Memory B cell (primary cell): Measurements from ENCODE around the gene RASA4.
"Not testable (repeated sequence)": the region's sequence is repeated elsewhere in the genome, so short reads cannot be mapped to it uniquely, and the experiment has no call there.

Source experiments
- ATAC-seq: fragments of 150-1000 bp; cut with Tn5 transposase; 2 replicates; pipeline ENCODE4 v1.10.0; 2021; ENCODE audit warnings: low read depth, mild to moderate bottlenecking, moderate library complexity
- DNase-seq, 2 donors: peaks; one replicate each; pipeline ENCODE4 v3.0.0; 2022; ENCODE audit warnings: low spot score in 2 of 2
- H3K27ac Mint-ChIP-seq: one replicate; pipeline ENCODE4 v1.8.0; 2022; ENCODE audit warnings: mild to moderate bottlenecking, moderate library complexity, mixed read lengths
- H3K27me3 Mint-ChIP-seq: one replicate; pipeline ENCODE4 v1.8.0; 2022; ENCODE audit warnings: mixed read lengths
- H3K36me3 Mint-ChIP-seq: one replicate; pipeline ENCODE4 v1.8.0; 2022; ENCODE audit warnings: mild to moderate bottlenecking, mixed read lengths
- H3K4me1 Mint-ChIP-seq: one replicate; pipeline ENCODE4 v1.8.0; 2022; ENCODE audit warnings: mixed read lengths
- H3K4me3 Mint-ChIP-seq: one replicate; pipeline ENCODE4 v1.8.0; 2022; ENCODE audit warnings: mild to moderate bottlenecking, moderate library complexity, mixed read lengths
- H3K9me3 Mint-ChIP-seq: one replicate; pipeline ENCODE4 v1.8.0; 2022; ENCODE audit warnings: mixed read lengths

The RASA4 gene

GRCh38 chr7:102589857-102590256, 26.7 kb downstream of the RASA4 start:
- H3K27me3 Mint-ChIP-seq, H3K9me3 Mint-ChIP-seq, H3K4me3 Mint-ChIP-seq, DNase-seq, H3K36me3 Mint-ChIP-seq, H3K27ac Mint-ChIP-seq, H3K4me1 Mint-ChIP-seq: not testable (repeated sequence)
- ATAC-seq, result peak; percentile 39

- H3K4me1 Mint-ChIP-seq, ATAC-seq: not testable (repeated sequence)
Measured at GRCh38 chr7:102583495-102583894, 33.1 kb downstream of the RASA4 start.

GRCh38 chr7:102581722-102582121, 34.8 kb downstream of the RASA4 start:
- not testable (repeated sequence) for ATAC-seq

More at GRCh38 chr7:102583495-102583894, 33.1 kb downstream of the RASA4 start:
- H3K4me3 Mint-ChIP-seq, H3K27me3 Mint-ChIP-seq, DNase-seq, H3K36me3 Mint-ChIP-seq, H3K27ac Mint-ChIP-seq, H3K9me3 Mint-ChIP-seq: not testable (repeated sequence)

GRCh38 chr7:102578486-102578885, 38.1 kb downstream of the RASA4 start:
- not testable (repeated sequence) for H3K9me3 Mint-ChIP-seq, DNase-seq, H3K27ac Mint-ChIP-seq, H3K4me1 Mint-ChIP-seq, H3K4me3 Mint-ChIP-seq, H3K36me3 Mint-ChIP-seq, ATAC-seq, H3K27me3 Mint-ChIP-seq

More at GRCh38 chr7:102581722-102582121, 34.8 kb downstream of the RASA4 start:
- H3K27me3 Mint-ChIP-seq, H3K4me1 Mint-ChIP-seq, H3K4me3 Mint-ChIP-seq, H3K36me3 Mint-ChIP-seq, H3K9me3 Mint-ChIP-seq, DNase-seq, H3K27ac Mint-ChIP-seq: not testable (repeated sequence)

GRCh38 chr7:102577315-102578240, 39.0 kb downstream of the RASA4 start:
- H3K4me3 Mint-ChIP-seq, ATAC-seq, H3K9me3 Mint-ChIP-seq, H3K27me3 Mint-ChIP-seq, DNase-seq, H3K27ac Mint-ChIP-seq, H3K36me3 Mint-ChIP-seq, H3K4me1 Mint-ChIP-seq: not testable (repeated sequence)

GRCh38 chr7:102576363-102576762, 40.2 kb downstream of the RASA4 start:
- H3K9me3 Mint-ChIP-seq, H3K36me3 Mint-ChIP-seq, H3K27ac Mint-ChIP-seq, ATAC-seq, DNase-seq, H3K4me3 Mint-ChIP-seq, H3K27me3 Mint-ChIP-seq, H3K4me1 Mint-ChIP-seq: not testable (repeated sequence)

- H3K27me3 Mint-ChIP-seq, H3K4me1 Mint-ChIP-seq, H3K27ac Mint-ChIP-seq, H3K9me3 Mint-ChIP-seq, H3K4me3 Mint-ChIP-seq, ATAC-seq, DNase-seq, H3K36me3 Mint-ChIP-seq: not testable (repeated sequence)
Measured at GRCh38 chr7:102574607-102575006, 41.9 kb downstream of the RASA4 start.

- not testable (repeated sequence) for H3K27ac Mint-ChIP-seq, H3K4me1 Mint-ChIP-seq, H3K9me3 Mint-ChIP-seq, H3K27me3 Mint-ChIP-seq, H3K36me3 Mint-ChIP-seq
- peak; percentile 92 for ATAC-seq
- H3K4me3 Mint-ChIP-seq, result peak within 1 kb of the TSS; percentile 82
- peak; percentile 100 for DNase-seq
Measured at GRCh38 chr7:102572261-102573239, 44.0 kb downstream of the RASA4 start, which contains the start of gene POLR2J3. Gene POLR2J3, minus strand, starts transcription at chr7:102572583. Its CDS starts 62 bp downstream, at chr7:102572521.

GRCh38 chr7:102568620-102569019, 47.9 kb downstream of the RASA4 start:
- DNase-seq, H3K9me3 Mint-ChIP-seq, H3K27ac Mint-ChIP-seq, H3K4me1 Mint-ChIP-seq, ATAC-seq, H3K27me3 Mint-ChIP-seq, H3K36me3 Mint-ChIP-seq, H3K4me3 Mint-ChIP-seq: not testable (repeated sequence)

GRCh38 chr7:102550808-102551422, 65.6 kb downstream of the RASA4 start, which contains the start of gene SPDYE2:
Gene SPDYE2, plus strand, starts transcription at chr7:102551226. Its CDS starts 2,030 bp downstream, at chr7:102553256.
- DNase-seq, H3K27me3 Mint-ChIP-seq, H3K9me3 Mint-ChIP-seq, H3K36me3 Mint-ChIP-seq, H3K4me3 Mint-ChIP-seq, H3K4me1 Mint-ChIP-seq, H3K27ac Mint-ChIP-seq, ATAC-seq: not testable (repeated sequence)

- H3K27me3 Mint-ChIP-seq, H3K27ac Mint-ChIP-seq, H3K36me3 Mint-ChIP-seq, H3K9me3 Mint-ChIP-seq, H3K4me3 Mint-ChIP-seq, DNase-seq, H3K4me1 Mint-ChIP-seq: not testable (repeated sequence)
- ATAC-seq, result peak; percentile 97
Measured at GRCh38 chr7:102546353-102546752, 70.2 kb downstream of the RASA4 start.

GRCh38 chr7:102545288-102545687, 71.3 kb downstream of the RASA4 start:
- not testable (repeated sequence) for H3K27me3 Mint-ChIP-seq, H3K27ac Mint-ChIP-seq, ATAC-seq, H3K4me1 Mint-ChIP-seq, H3K9me3 Mint-ChIP-seq, H3K4me3 Mint-ChIP-seq, H3K36me3 Mint-ChIP-seq, DNase-seq

GRCh38 chr7:102544372-102544771, 72.2 kb downstream of the RASA4 start:
- not testable (repeated sequence) for H3K9me3 Mint-ChIP-seq, H3K27me3 Mint-ChIP-seq, H3K4me1 Mint-ChIP-seq, DNase-seq, ATAC-seq, H3K27ac Mint-ChIP-seq, H3K4me3 Mint-ChIP-seq, H3K36me3 Mint-ChIP-seq
